CD4-positive, alpha-beta memory T cell (primary cell): ENCODE data around the gene RHOBTB1. TPM values are rescaled to one million over a fixed set of nuclear protein-coding genes. Genes with fewer than 3 reads are reported as not detected.

Experiments
- CTCF ChIA-PET: fragments of 350-600 bp; sonication (Branson Sonifier 250); formaldehyde crosslinking; loops from one replicate; lab custom pipeline; 2021; ENCODE audit warnings: inconsistent platforms; ENCODE audit not compliant: partially characterized antibody; lab: Charles Lee
- POLR2A ChIA-PET: fragments of 350-600 bp; sonication (Branson Sonifier 250); formaldehyde crosslinking; loops from one replicate; lab custom pipeline; 2021; ENCODE audit not compliant: partially characterized antibody; lab: Charles Lee
- DNase-seq, 5 donors: peaks; one replicate each; pipeline versions ENCODE4 v3.0.0 to v3.0.0-alpha.2; 2020 to 2022; ENCODE audit warnings: mixed read lengths in 1 of 5
- H3K27ac ChIP-seq: one replicate; pipeline ENCODE4 v1.7.0; 2013; ENCODE audit warnings: low read depth, low read length
- H3K27me3 ChIP-seq: 2 replicates; pipeline ENCODE4 v1.7.0; 2013; ENCODE audit warnings: mild to moderate bottlenecking, low read length, moderate library complexity; ENCODE audit not compliant: insufficient read depth
- H3K36me3 ChIP-seq: 2 replicates; pipeline ENCODE4 v1.7.0; 2013; ENCODE audit warnings: mild to moderate bottlenecking, low read length, moderate library complexity; ENCODE audit not compliant: insufficient read depth
- H3K4me1 ChIP-seq: 2 replicates; pipeline ENCODE4 v1.7.0; 2013; ENCODE audit warnings: mild to moderate bottlenecking, low read length, moderate library complexity; ENCODE audit not compliant: insufficient read depth
- H3K4me3 ChIP-seq, 2 donors: one replicate each; pipeline ENCODE4 v1.7.0; 2013; ENCODE audit warnings: low read length in 2 of 2, mild to moderate bottlenecking in 1 of 2
- H3K9me3 ChIP-seq, 2 donors: one replicate each; pipeline ENCODE4 v1.7.0; 2013; ENCODE audit warnings: low read length in 2 of 2, control low read depth in 1 of 2; ENCODE audit not compliant: control insufficient read depth in 1 of 2
- H3K27ac Mint-ChIP-seq, 7 donors: one replicate each; pipeline ENCODE4 v1.8.0; 2020 to 2021; ENCODE audit warnings: mixed read lengths in 7 of 7, mild to moderate bottlenecking in 6 of 7, inconsistent platforms in 3 of 7, moderate library complexity in 3 of 7
- H3K27me3 Mint-ChIP-seq, 2 donors: one replicate each; pipeline ENCODE4 v1.8.0; 2020 to 2021; ENCODE audit warnings: mixed read lengths in 2 of 2
- H3K36me3 Mint-ChIP-seq, 2 donors: one replicate each; pipeline ENCODE4 v1.8.0; 2020 to 2021; ENCODE audit warnings: mixed read lengths in 2 of 2, inconsistent platforms in 1 of 2, mild to moderate bottlenecking in 1 of 2
- H3K4me1 Mint-ChIP-seq, 4 donors: one replicate each; pipeline ENCODE4 v1.8.0; 2020 to 2021; ENCODE audit warnings: mixed read lengths in 4 of 4, mild to moderate bottlenecking in 1 of 4
- H3K4me3 Mint-ChIP-seq, 8 donors: one replicate each; pipeline ENCODE4 v1.8.0; 2020 to 2021; ENCODE audit warnings: mixed read lengths in 8 of 8, mild to moderate bottlenecking in 7 of 8, moderate library complexity in 6 of 8, inconsistent platforms in 3 of 8
- H3K9me3 Mint-ChIP-seq, 8 donors: one replicate each; pipeline ENCODE4 v1.8.0; 2020 to 2021; ENCODE audit warnings: mixed read lengths in 8 of 8, mild to moderate bottlenecking in 5 of 8, inconsistent platforms in 3 of 8, moderate library complexity in 1 of 8
- intact Hi-C: fragments of 100-400 bp; cut with micrococcal nuclease; formaldehyde crosslinking; loops from one replicate; pipeline ENCODE4 v1.15.1; 2023
- polyA plus RNA-seq, 2 donors: library from polyadenylated mRNA; unstranded; fragments of 300-500 nt; fragmentation: Illumina TruSeq; gene quantifications; one replicate each; pipeline ENCODE4 v1.2.3, GENCODE V29; 2021
- total RNA-seq, 2 experiments: library from RNA; stranded (reverse); gene quantifications; one replicate each; pipeline ENCODE4 v1.2.3, GENCODE V29; 2021

The RHOBTB1 gene
- total and polyA plus RNA-seq, 4 experiments from 2014 or later: 0.25 TPM; not detected in 3

- H3K27me3 Mint-ChIP-seq: peaks cover 2 to 3% of the 10 kb centered on the region in 2 donors
- intact Hi-C loops: no loop called here
- DNase-seq: no peak
Measured at GRCh38 chr10:60980997-60981396, 37.0 kb upstream of the RHOBTB1 start.

GRCh38 chr10:60979667-60980104 is 35.7 kb upstream of the RHOBTB1 start:
- no peaks in the 10 kb centered on the region for H3K9me3 ChIP-seq
- Mint-ChIP-seq H3K4me1 (no peaks in the 10 kb centered on the region), H3K9me3 (no peaks in the 10 kb centered on the region), H3K36me3 (no peaks in the 10 kb centered on the region), H3K27ac (no peak overlapping the region), H3K27me3 (peaks cover 6 to 9% of the 10 kb centered on the region in 2 donors), H3K4me3 (no peak overlapping the region)
- no peak overlapping the region for H3K4me3 ChIP-seq
- H3K27ac ChIP-seq: no peak overlapping the region
- intact Hi-C loops: no loop called here
- H3K27me3 ChIP-seq: no peaks in the 10 kb centered on the region
- H3K36me3 ChIP-seq: no peaks in the 10 kb centered on the region
- no peaks in the 10 kb centered on the region for H3K4me1 ChIP-seq
- CTCF ChIA-PET: no interaction called here
- POLR2A ChIA-PET: no interaction called here
- no peak for DNase-seq

More at GRCh38 chr10:60980997-60981396, 37.0 kb upstream of the RHOBTB1 start:
- ChIA-PET POLR2A (no interaction called here), CTCF (no interaction called here)
- no peaks in the 10 kb centered on the region for H3K4me1 ChIP-seq
- H3K27me3 ChIP-seq: no peaks in the 10 kb centered on the region
- H3K36me3 Mint-ChIP-seq: no peaks in the 10 kb centered on the region
- H3K4me3 ChIP-seq: no peak overlapping the region
- H3K4me3 Mint-ChIP-seq: no peak overlapping the region
- no peak overlapping the region for H3K27ac Mint-ChIP-seq
- no peaks in the 10 kb centered on the region for H3K9me3 ChIP-seq
- no peak overlapping the region for H3K27ac ChIP-seq
- H3K9me3 Mint-ChIP-seq: no peaks in the 10 kb centered on the region
- no peaks in the 10 kb centered on the region for H3K36me3 ChIP-seq
- no peaks in the 10 kb centered on the region for H3K4me1 Mint-ChIP-seq

- Histone ChIP-seq H3K9me3 (no peaks in the 10 kb centered on the region), H3K27me3 (no peaks in the 10 kb centered on the region), H3K4me1 (no peaks in the 10 kb centered on the region), H3K27ac (no peak overlapping the region), H3K36me3 (no peaks in the 10 kb centered on the region), H3K4me3 (no peak overlapping the region)
- Mint-ChIP-seq H3K9me3 (no peaks in the 10 kb centered on the region), H3K27ac (no peak overlapping the region), H3K27me3 (peaks cover 6 to 10% of the 10 kb centered on the region in 2 donors), H3K36me3 (no peaks in the 10 kb centered on the region), H3K4me3 (no peak overlapping the region), H3K4me1 (no peaks in the 10 kb centered on the region)
- intact Hi-C loops: no loop called here
- DNase-seq: no peak
- ChIA-PET CTCF (no interaction called here), POLR2A (no interaction called here)
Measured at GRCh38 chr10:60978287-60979115, 34.5 kb upstream of the RHOBTB1 start.

- Mint-ChIP-seq H3K27me3 (peaks cover 6 to 13% of the 10 kb centered on the region in 2 donors), H3K9me3 (no peaks in the 10 kb centered on the region), H3K4me3 (no peak overlapping the region), H3K27ac (no peak overlapping the region), H3K36me3 (no peaks in the 10 kb centered on the region), H3K4me1 (no peaks in the 10 kb centered on the region)
- Histone ChIP-seq H3K4me1 (no peaks in the 10 kb centered on the region), H3K27ac (no peak overlapping the region), H3K4me3 (no peak overlapping the region), H3K27me3 (no peaks in the 10 kb centered on the region), H3K9me3 (no peaks in the 10 kb centered on the region), H3K36me3 (no peaks in the 10 kb centered on the region)
- intact Hi-C loops: no loop called here
- CTCF ChIA-PET: no interaction called here
- POLR2A ChIA-PET: no interaction called here
- DNase-seq: no peak
Measured at GRCh38 chr10:60977161-60978122, 33.5 kb upstream of the RHOBTB1 start.

GRCh38 chr10:60976687-60977086 is 32.7 kb upstream of the RHOBTB1 start:
- H3K36me3 Mint-ChIP-seq: no peaks in the 10 kb centered on the region
- peaks cover 0 to 3% (median 0%) of the 10 kb centered on the region in 8 donors for H3K9me3 Mint-ChIP-seq
- intact Hi-C loops: no loop called here
- no peaks in the 10 kb centered on the region for H3K27me3 ChIP-seq
- H3K4me3 Mint-ChIP-seq: no peak overlapping the region
- no peak overlapping the region for H3K4me3 ChIP-seq
- no peak for DNase-seq
- H3K27me3 Mint-ChIP-seq: peaks cover 9 to 13% of the 10 kb centered on the region in 2 donors
- H3K27ac ChIP-seq: no peak overlapping the region
- ChIA-PET POLR2A (no interaction called here), CTCF (no interaction called here)
- H3K27ac Mint-ChIP-seq: no peak overlapping the region
- H3K9me3 ChIP-seq: no peaks in the 10 kb centered on the region
- no peaks in the 10 kb centered on the region for H3K4me1 Mint-ChIP-seq
- no peaks in the 10 kb centered on the region for H3K36me3 ChIP-seq
- H3K4me1 ChIP-seq: no peaks in the 10 kb centered on the region

GRCh38 chr10:60975716-60976115 is 31.7 kb upstream of the RHOBTB1 start:
- no peak overlapping the region for H3K27ac Mint-ChIP-seq

More at GRCh38 chr10:60975716-60976115, 31.7 kb upstream of the RHOBTB1 start:
- H3K9me3 ChIP-seq: no peaks in the 10 kb centered on the region
- DNase-seq: no peak
- no peak overlapping the region for H3K27ac ChIP-seq
- H3K4me1 Mint-ChIP-seq: no peaks in the 10 kb centered on the region
- no peaks in the 10 kb centered on the region for H3K27me3 ChIP-seq
- intact Hi-C loops: no loop called here
- ChIA-PET CTCF (no interaction called here), POLR2A (no interaction called here)
- peaks cover 12 to 13% of the 10 kb centered on the region in 2 donors for H3K27me3 Mint-ChIP-seq
- H3K4me3 Mint-ChIP-seq: no peak overlapping the region
- peaks cover 0 to 3% (median 0%) of the 10 kb centered on the region in 8 donors for H3K9me3 Mint-ChIP-seq
- no peak overlapping the region for H3K4me3 ChIP-seq
- H3K4me1 ChIP-seq: no peaks in the 10 kb centered on the region
- H3K36me3 ChIP-seq: no peaks in the 10 kb centered on the region
- no peaks in the 10 kb centered on the region for H3K36me3 Mint-ChIP-seq
